HG03135 (cell line): ENCODE measurements around the gene CAV3.

Experiments
- ATAC-seq: cut with Tn5 transposase; IDR thresholded peaks from one replicate; pipeline ENCODE4 v1.9.1; 2021; ENCODE audit warnings: mild to moderate bottlenecking, moderate library complexity; ENCODE audit not compliant: unreplicated experiment

Gene CAV3

DNA sequence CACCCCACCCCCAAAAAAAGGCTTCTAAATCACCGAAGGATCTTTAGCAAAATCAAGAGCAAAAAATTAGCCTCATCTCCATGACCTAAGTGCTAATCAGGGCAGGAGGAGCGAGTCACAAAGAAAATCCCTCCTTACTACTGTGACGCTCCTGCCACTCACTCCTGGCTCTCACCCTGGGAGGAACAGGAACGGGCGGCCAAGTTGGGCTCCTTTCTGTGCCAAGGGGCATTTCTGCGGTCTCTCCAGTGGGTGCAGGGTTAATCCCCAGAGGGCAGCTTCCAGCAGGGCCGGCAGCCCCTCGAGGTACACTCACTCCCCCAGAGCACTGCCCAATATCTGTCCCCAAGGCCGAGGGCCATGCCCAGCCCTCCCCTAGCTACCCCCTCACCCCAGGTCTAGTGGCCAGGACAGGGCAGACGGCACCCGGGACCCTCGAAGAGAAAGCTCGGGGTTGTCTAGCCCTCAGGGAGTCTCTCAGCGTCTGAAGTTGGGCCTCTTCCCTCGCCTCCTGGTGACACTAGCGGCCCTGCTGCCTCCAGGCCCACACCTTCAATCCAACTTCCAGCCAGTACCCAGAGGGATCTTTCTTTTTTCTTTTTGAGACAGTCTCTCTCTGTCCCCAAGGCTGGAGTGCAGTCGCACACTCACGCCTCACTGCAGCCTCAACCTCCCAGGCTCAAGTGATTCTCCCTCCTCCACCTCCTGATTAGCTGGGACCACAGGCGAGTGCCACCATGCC lies 706 bp downstream of the CAV3 start:
- no peak for ATAC-seq

DNA sequence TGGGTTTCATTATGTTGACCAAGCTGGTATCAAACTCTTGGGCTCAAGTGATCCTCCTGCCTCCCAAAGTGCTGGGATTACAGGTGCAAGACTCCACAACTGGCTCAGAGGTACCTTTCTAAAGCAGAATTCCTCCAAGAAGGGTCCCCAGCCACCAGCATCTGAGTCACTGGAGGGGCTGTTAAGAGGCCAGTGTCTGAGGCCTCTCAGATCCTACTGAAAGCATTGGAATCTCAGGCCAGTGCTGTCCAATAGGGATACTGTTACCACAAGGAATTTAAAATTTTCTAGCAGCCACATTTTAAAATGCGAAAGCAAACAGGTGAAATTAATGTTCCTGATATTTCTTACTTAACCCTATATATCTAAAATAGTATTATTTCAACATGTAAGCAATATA lies 1.3 kb downstream of the CAV3 start:
- no peak for ATAC-seq

DNA sequence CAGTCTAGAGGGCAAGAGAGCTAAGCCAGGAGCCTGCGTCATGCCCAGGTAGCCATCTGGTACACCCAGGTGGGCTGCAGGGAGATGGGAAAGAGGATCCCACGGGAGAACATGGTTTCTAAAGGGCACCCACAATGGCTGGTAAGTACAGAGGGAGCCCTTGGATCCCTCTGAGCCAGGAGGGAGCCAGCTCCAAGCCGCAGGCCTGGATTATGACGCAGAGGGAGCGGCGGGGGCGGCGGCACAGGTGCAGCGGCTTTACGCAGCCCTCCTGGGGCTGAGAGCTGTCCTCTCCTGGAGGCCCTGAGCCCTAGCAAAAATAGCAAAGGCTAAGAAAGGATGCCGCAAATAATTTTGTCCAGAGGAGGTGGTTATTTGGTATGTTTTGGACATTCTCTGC lies 2.8 kb downstream of the CAV3 start:
- no peak for ATAC-seq

DNA sequence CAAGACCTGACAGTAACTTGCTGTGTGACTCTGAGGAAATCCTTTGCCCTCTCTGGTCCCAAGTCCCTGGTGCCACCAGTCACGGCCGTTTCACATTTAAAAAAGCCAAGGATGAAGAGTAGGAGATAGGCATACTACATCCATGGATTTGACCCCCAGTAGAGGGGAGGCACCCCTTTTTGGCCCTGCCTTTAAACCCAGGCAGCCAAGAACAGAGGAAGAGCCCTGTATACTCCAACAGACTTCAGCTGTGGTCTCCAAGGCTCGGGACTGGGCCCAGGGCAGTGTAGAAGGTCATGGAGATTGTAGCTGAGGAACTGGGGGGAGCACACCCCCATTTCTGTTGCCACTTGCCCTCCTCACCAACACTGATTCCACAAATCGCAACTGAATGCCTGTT lies 3.7 kb downstream of the CAV3 start:
- ATAC-seq, result no peak

DNA sequence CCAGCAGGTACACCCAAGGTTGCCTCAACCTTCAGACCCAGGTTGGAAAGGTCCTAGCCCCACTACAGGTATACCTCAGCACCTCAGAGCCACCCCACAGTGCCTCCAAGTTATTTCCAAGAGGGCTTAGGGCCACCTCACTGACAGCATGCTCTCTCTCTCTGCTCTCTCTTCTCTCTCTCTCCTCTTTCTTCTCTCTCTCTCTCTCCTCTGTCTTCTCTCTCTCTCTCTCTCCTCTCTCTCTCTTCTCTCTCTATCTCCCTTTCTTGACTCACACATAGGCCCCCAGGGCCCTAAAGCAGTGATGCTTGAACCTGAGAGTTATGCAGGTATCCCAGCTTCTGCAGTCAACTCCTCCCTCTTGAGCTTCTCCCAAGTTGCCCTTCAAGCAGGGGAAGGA lies 4.2 kb downstream of the CAV3 start:
- ATAC-seq, result no peak

DNA sequence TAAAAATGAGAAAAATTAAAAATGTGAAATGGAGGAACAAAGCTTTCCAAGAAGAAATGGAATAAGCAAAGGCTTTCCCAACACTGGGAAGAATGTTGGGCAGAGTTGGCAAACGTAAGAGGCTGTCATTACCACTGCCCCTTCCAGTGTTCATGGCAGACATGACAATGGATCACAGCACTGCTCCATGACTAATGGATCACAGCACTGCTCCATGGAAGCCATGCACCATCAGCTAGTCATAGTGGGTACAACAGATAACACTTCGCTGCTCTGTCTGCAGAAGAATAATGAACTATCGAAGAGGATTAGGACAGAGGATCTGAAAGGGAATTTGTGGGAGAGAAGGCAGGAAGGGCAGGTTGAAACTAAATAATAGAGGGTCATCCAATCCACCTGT lies 5.0 kb downstream of the CAV3 start:
- no peak for ATAC-seq

DNA sequence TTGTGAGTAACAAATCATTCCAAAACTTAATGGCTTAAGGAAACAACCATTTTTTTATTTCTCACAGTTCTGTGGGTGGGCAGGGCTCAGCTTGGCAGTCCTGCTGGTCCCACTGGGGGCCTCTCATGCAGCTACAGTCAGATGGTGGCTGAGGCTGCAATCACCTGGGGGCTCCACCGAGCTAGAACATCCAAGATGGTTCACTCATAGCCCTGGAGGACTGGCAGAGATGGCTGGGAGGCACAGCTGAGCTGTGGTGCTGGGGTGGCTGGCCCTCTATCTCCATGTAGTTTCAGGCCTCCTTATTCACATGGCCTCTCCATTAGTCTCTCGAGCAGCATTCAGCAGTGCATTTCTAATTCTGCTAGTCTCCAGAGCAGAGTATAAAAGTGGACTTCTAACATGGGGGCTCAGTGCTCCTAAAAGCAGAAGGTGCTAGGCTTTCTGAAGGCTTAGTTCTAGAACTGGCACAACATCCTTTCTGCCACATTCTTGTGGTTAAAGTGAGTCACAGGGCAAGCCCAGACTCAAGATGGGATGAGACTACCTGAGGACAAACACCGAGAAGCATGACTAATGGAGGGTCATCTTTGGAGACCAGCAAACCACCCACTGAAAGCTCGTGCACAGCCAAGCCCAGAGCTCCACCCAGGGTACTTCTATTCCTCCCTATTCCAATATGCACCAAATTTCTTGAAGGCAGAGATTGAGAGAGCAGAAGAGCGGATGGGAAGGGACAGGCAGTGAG lies 6.3 kb downstream of the CAV3 start:
- ATAC-seq, result no peak

DNA sequence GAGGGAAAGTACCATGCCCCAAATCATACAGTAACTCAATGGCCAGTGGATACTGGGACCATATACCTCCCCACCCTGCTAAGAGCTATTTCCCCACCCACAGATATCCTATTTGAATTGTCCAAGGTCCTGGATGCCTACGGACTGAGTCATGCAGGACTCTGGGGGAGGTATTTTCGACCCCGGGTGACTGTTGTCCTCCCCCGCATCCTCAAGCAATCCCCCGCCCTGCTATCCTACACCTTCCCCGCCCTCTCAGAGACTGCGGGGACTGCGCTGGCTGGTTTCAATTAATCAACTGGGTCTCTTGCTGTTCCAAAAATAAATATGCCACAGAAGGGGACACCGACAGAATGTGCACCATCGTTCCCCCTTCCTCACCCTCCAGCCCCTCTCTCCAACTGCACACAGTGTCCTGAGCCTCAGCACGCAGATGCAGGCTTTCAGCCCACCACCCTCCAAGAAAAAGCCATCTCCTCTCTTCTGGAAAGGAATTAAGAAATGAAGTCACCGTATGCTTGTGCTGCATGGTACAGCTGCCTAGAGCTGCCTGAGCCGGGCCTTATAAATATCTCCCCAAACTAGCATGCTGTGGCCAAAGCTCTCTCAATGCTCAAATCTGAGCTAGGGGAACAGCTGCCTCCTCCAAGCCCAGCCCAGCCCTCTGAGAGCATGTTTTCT lies 8.1 kb downstream of the CAV3 start:
- ATAC-seq, result no peak

DNA sequence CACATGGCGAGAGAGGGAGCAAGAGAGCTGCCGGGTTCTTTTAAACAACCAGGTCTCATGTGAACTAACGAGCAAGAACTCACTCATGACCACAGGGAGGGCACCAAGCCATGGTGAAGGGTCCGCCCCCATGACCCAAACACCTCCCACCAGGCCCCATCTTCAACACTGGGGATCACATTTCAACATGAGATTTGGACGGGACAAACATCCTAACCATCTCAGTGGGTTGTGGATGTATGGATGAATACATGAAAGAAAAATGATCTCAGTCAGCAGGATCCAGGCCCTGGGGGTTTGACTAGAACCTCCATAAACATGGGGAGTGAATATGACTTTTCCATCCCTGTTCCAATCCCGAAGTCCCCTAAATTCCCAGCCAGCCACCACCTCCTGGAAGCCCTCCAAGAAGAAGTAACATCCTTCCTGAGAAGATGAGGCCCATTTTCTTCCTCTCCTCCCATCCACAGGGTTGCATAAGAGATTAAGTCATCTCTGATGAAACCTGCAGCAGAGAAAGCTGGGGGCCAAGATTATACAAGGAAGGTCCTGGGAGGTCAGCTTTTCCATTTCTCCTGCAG lies 9.5 kb downstream of the CAV3 start:
- no peak for ATAC-seq

DNA sequence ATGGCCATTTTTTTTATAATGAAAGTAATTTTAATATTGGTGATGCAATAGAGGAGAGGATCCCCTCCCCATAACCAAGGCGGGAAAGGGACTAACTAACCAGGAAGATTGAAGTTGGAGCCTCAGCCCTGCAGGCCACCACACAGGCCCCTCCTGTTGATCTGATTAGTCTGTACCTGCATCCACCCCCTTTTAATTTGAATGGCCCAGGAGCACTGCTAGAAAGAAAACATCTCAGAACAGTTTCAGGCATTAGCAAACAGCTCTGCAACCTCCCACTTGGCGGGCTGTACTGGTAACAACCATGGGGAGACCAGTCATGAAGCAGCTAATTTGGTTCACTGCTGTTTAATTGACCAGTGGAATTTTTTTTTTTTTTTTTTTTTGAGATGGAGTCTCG lies 10.3 kb downstream of the CAV3 start:
- no peak for ATAC-seq

DNA sequence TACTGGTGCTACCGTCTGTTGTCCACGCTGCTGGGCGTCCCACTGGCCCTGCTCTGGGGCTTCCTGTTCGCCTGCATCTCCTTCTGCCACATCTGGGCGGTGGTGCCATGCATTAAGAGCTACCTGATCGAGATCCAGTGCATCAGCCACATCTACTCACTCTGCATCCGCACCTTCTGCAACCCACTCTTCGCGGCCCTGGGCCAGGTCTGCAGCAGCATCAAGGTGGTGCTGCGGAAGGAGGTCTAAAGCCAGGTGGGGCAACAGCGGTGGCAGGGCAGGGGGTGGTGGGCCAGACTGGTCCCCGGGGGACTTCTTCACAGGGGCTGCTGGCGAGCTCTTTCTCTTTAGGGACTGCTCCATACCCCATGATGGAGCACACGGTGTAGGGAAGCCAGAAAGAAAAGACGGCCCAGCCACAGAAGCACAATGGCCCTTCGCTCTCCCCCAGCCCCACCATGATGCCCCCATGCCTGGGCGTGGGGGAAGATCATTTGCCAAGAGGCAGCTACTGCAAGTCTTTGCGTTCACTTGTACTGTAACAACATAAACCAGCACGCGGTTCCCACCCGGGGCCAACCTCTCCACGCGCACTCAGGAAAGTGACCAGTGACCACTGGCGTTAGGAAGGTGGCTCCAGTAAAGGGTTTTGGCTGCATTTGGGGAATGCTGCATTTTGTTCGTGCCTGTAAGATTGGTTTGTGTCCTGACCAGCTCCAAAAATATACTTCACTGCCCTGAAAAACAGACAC lies 12.2 kb downstream of the CAV3 start:
- ATAC-seq, result no peak

DNA sequence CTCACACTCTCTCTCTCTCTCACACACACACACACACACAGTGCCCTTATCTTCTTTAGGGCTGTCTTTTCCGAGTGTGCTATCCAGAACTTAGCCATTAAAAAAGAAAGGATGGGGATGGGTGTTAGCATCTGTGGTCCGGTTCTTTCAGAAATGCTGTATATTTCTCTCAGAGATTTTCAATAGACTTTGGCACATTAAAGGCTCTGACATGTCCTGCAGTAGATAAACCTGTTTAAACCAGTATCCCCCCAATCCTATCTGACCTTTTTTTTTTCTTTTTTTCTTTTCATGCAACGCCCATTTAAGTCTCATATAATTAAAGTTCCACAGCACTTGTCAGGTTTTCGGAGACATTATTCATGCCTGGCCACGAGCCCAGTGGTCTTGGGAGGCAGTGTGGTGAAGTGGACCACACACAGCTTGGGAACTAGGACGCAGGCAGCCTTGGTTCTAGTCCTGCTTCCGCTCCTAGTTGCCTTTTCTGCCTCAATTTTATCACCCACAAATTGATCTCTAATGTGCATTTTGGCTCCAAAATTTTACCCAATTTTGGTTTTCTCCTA lies 13.3 kb downstream of the CAV3 start:
- ATAC-seq, result no peak

DNA sequence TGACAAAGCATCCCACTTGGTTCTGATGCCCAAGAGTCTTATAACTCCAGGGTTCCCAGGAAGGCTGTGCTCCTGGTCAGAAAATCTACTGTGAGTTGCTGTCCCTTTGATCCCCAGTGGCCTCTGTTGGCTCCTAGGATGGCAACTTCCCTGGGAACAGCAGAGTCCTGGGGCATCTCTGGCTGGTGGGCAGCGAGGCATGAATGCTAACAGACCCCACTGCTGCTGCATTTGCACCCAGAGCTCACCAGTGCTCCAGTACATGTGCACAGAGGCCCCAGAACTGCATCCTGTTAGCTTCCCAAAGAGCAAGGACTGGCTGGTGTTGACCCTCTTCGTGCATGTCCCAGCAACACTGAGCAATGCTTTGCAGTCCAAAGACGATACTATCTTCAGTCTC lies 15.7 kb downstream of the CAV3 start:
- no peak for ATAC-seq

DNA sequence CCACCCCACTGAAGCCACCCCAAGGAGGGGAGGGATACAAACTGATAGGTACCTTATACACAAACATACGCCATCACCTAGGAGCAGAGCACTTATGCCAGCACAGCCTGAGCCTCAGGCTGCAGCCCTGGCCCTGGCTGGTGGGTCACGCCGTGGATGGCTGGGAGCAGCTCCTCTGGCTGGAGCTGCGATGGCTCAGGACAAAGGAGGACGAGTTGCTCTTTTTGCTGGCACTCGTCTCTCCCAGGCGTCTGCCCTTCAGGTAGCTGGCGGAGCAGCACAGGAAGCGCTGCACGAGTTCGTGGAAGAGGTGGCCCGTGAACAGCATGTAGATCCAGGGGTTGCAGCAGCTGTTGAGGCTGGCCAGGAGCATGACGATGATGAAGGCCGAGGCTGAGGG lies 19.2 kb downstream of the CAV3 start:
- ATAC-seq, result no peak

DNA sequence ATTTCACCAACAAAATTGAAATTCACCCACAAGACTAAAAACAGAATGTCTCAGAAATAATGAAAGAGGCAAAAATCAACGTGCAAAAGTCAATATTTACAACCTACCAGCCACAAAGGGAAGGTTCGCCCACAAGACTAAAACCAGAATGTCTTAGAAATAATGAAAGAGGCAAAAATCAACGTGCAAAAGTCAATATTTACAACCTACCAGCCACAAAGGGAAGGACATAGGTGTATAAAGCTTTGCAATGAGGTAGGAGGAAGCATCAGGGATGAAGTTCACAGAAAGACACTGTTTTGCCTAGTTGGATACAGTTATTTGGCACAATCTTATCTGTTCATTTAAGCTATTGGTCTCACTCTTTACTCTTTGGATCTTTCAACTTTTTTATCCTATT lies 21.5 kb downstream of the CAV3 start:
- ATAC-seq, result no peak

DNA sequence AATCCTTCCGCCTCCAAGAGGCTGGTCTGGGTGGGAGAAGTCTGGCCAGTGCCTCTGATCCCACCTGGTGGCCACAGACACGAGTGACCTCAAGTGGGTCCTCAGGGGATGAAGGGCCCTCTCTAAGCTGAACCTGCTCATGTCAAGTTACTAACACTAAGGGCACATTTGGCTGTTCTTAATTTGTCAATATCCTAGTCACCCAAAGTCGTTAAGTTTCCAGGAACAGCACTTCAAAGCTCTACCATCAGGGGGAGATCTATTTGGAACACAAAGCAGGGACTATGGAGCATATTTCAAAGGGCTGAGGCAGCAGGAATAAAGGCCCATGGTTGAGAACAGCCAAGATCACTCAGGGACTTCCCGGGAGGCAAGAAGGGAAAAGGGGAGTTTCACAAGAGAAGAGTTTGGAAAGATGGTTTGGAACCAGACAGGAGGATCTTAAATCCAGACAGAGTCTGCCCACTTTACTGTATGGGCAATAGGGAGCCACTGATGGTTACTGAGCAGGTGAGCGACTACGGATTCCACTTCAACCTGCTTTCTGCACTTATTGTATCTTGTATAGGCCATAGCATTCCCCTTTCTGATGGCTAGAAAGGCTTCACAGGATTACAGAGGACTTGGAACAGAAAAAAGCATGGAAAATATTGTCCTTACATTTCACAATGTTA lies 22.1 kb downstream of the CAV3 start:
- ATAC-seq, result no peak

DNA sequence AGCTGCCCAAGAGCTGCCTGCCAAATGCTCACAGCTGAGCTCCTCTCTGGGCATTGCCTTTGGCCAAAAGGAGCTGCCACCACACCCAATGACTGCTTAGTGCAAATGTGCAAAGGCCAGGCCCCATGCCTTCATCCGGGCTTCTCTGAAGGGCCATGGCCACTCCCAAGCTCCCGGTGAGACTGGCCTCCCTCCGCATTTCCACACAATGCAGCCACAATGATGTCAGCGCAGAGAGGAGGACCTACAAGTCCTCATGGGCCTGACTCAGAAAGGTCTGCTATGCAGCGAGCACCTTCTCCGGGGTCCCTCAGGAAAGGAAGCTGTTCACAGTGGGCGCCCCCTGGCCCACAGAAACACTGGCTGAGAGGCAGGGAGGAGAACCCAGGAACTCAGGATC lies 23.1 kb downstream of the CAV3 start:
- no peak for ATAC-seq

DNA sequence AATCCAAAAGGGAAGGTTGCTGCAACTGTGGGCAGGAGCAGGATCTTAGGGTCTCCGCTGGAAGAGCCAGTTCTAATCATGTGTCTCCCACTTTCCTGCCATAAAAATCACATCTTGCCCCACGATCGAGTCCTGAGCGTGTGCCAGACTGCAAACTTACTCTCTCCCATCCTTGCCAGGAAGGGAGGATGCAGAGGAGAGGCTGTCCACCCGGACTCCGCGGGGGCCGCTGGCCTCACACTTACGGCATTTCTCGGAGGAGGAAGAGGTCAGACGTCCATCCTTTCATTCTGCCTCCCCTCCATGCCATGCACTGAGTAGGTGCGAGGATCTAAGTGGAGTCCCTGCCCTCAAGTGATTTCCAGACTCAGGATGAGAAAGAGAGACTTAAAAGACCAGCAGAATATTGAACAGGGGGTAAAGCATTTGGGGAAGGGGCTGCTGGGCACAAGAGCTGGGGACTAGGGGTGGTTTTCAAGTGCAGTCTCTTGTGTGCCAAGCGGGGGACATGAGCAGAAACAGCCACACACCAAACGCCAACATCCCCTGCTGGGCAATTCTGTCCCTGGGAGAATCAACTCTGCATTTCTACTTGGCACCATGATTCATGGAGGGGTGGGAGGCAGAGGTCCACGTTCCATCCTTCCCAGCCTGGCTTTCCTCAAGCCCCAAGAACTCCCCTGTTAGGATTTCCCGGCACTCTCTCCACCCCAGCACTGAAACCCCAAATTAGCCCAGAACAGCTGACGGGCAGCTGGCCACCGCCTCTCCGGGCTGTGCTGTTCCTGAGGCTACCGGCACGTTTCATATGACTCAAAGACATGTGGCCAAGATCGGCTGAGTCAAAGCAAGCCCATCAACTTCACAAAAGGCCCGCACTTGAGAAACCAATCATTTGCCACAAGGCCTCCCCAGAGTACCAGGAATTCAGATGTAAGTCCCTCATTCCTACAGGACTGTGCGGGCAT lies 24.2 kb downstream of the CAV3 start:
- no peak for ATAC-seq
